LNCAP (cell line): ENCODE measurements around the gene VSIG8.

Experiments
- CTCF ChIP-seq: fragments of 450-650 bp; IDR thresholded peaks from 2 replicates; pipeline ENCODE4 v1.5.1; 2017; ENCODE audit warnings: mild to moderate bottlenecking

VSIG8 gene

GRCh38 chr1:159854116-159854692, 8.3 kb downstream of the VSIG8 start:
- TF ChIP-seq CTCF: no peak

- TF ChIP-seq CTCF: no peak
Observed at GRCh38 chr1:159853417-159854115, 8.9 kb downstream of the VSIG8 start.

GRCh38 chr1:159851407-159851806, 11.1 kb downstream of the VSIG8 start:
- no peak for TF ChIP-seq CTCF

- TF ChIP-seq CTCF: no peak
Observed at GRCh38 chr1:159849626-159850366, 12.7 kb downstream of the VSIG8 start.

GRCh38 chr1:159848326-159848725, 14.1 kb downstream of the VSIG8 start:
- TF ChIP-seq CTCF: no peak

GRCh38 chr1:159847231-159847630, 15.2 kb downstream of the VSIG8 start:
- TF ChIP-seq CTCF: no peak

GRCh38 chr1:159845751-159846629, 16.5 kb downstream of the VSIG8 start:
- no peak for TF ChIP-seq CTCF
